ENCODE results near the gene GSTP1. TPM values are rescaled to one million over a fixed set of nuclear protein-coding genes. Genes with fewer than 3 reads are reported as not detected.
A peak's percentile ranks its signal among the peaks of the same experiment; 100 is the strongest.

GSTP1 gene
- total and polyA plus RNA-seq, 9 of the 15 experiments (the other 6 are each of a cell fraction or from before 2014, with no cell fraction given): 592 to 2,150 (median 1,204) TPM

GRCh38 chr11:67584205-67584880 is 731 bp downstream of the GSTP1 start (continued):
- TF ChIP-seq MBD2 (IDR thresholded peaks at IDR 0.05; ENCODE audit: borderline replicate concordance, low read depth) (no peak), KHSRP (IDR thresholded peaks at IDR 0.05) (no peak), RB1 (IDR thresholded peaks at IDR 0.05; ENCODE audit: low read depth) (peak; percentile 13; the same call in 1 of the 2 replicates), EWSR1 (IDR thresholded peaks at IDR 0.05; ENCODE audit: borderline replicate concordance, low read depth, partially characterized antibody) (no peak), NFIX (CRISPR knock-in tag; IDR thresholded peaks at IDR 0.05; ENCODE audit: low read depth) (no peak), SAP30 (IDR thresholded peaks at IDR 0.05; ENCODE audit: borderline replicate concordance, insufficient read depth, low read depth, low read length, poor library complexity, severe bottlenecking) (no peak), NR1H2 (CRISPR knock-in tag; IDR thresholded peaks at IDR 0.05) (no peak), YY1 (IDR thresholded peaks at IDR 0.05; ENCODE audit: borderline replicate concordance in 1 of 3, control insufficient read depth in 1 of 3, extremely low read depth in 1 of 3, insufficient read depth in 3 of 3, insufficient read length in 1 of 3, insufficient replicate concordance in 2 of 3, low read depth in 1 of 3, low read length in 2 of 3) (peak in 2 of 3 experiments; percentile 12 to 37), VEZF1 (CRISPR knock-in tag; IDR thresholded peaks at IDR 0.05) (no peak), TEAD1 (CRISPR knock-in tag; IDR thresholded peaks at IDR 0.05) (0 out of 4 replicates have a peak, but pooled peaks of 1 of the 2 experiments have one; percentile 0), MAX (CRISPR knock-in tag; IDR thresholded peaks at IDR 0.05) (peak; percentile 63), E2F6 (IDR thresholded peaks at IDR 0.05; ENCODE audit: borderline replicate concordance in 1 of 2, extremely low read depth in 1 of 2, insufficient read depth in 1 of 2, insufficient read length in 1 of 2, low read depth in 1 of 2, low read length in 1 of 2, poor library complexity in 1 of 2, severe bottlenecking in 1 of 2) (peak; percentile 61 to 67), MYNN (IDR thresholded peaks at IDR 0.05) (0 out of 2 replicates have a peak, but pooled peaks have one; percentile 23), MYNN (CRISPR knock-in tag; IDR thresholded peaks at IDR 0.05) (no peak), TAF1 (IDR thresholded peaks at IDR 0.05; ENCODE audit: control insufficient read depth, extremely low read depth, insufficient read depth, low read length, severe bottlenecking) (peak; percentile 21), UBTF (IDR thresholded peaks at IDR 0.05; ENCODE audit: borderline replicate concordance in 1 of 2, low read depth in 2 of 2, low read length in 2 of 2) (peak in 1 of 2 experiments; percentile 73; a peak in 2 of 4 replicates), TOE1 (IDR thresholded peaks at IDR 0.05; ENCODE audit: borderline replicate concordance) (0 out of 2 replicates have a peak, but pooled peaks have one; percentile 10), TOE1 (CRISPR knock-in tag; IDR thresholded peaks at IDR 0.05; ENCODE audit: borderline replicate concordance, low read depth) (no peak), ZNF57 (CRISPR knock-in tag; IDR thresholded peaks at IDR 0.05) (no peak)
